Placental epithelial cell (primary cell): ENCODE data around the gene MRPL38. TPM values are rescaled to one million over a fixed set of nuclear protein-coding genes. Genes with fewer than 3 reads are reported as not detected.

Experiments
- total RNA-seq: library from RNA; depleted of rRNA; stranded (reverse); fragments of >200 nt; gene quantifications from 2 replicates; pipeline ENCODE4 v1.2.3, GENCODE V29; 2012

The MRPL38 gene
- total RNA-seq, result 40.0 and 41.0 TPM in 2 replicates

DNA sequence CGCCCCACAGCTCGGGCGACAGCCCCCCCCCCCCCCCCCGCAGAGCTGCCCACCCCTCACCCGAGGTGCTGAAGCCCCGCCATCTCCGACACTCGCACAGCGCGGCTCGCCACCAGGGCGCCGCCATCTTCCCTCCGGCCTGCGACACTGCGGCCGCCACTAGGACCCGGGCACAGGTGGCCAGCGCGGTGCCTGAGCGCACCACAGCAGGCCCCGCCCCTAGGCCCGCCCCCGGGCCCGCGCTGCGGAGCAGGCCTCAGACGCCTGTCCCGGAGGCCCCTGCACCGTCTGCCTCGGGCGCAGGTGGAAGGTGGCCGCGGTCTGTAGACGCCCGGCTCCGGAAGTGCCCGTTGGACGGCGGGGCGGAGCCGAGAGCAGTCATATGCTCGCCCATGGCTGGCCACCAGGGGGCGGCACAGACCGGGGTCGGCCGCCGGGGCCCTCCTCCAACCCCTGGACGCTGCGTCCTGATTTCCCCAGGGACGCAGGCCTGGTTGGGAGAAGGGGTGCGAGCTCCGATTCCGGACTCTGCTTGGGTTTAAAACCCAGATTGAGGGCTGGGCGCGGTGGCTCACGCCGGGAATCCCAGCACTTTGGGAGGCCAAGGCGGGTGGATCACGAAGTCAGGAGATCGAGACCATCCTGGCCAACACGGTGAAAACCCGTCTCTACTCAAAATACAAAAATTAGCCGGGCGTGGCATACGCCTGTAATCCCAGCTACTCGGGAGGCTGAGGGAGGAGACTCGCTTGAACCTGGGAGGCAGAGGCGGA lies at the start of gene MRPL38:
Gene MRPL38 (minus strand): TSS at position 136 of the 773 bp plus-strand sequence. CDS start 9 bp downstream, at position 127.

DNA sequence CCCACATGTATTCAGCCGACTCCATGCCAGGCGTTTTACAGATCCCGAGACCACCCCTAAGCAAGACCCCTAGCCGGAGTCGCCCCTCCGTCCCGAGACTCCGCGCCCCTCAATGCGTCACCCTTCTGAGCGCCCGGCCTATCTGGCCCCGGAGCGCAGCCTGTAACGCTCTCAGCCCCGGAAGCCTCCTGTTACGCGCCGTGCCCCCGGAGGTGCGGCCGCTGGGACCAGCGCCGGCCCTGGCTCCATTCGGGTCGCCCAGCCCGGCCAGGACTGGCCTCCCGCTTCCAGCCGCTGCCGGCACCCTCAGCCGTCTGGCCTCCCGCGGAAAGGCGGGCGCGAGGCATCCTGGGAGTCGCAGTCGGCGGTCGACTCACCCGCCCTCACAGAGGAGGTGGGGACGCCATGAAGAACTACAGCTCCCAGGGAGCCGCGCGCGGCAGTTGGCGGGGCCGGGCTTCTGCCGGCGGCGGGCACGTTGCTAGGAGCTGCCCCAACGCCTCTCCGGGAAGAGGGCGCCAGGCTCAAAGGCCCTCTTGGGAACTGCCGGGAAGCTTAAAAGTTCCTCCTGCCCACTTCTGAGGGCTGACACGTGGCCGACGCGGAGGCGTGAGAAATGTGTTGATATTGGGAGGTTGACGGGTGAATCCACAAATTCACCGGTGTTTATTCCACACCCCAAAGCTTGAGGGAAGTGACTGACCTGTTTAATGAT lies 36.2 kb upstream of the MRPL38 start, which contains the start of gene FBF1:
Gene FBF1 (minus strand): TSS at position 316 of the 715 bp plus-strand sequence. CDS start 2,893 bp downstream, outside the sequence.

DNA sequence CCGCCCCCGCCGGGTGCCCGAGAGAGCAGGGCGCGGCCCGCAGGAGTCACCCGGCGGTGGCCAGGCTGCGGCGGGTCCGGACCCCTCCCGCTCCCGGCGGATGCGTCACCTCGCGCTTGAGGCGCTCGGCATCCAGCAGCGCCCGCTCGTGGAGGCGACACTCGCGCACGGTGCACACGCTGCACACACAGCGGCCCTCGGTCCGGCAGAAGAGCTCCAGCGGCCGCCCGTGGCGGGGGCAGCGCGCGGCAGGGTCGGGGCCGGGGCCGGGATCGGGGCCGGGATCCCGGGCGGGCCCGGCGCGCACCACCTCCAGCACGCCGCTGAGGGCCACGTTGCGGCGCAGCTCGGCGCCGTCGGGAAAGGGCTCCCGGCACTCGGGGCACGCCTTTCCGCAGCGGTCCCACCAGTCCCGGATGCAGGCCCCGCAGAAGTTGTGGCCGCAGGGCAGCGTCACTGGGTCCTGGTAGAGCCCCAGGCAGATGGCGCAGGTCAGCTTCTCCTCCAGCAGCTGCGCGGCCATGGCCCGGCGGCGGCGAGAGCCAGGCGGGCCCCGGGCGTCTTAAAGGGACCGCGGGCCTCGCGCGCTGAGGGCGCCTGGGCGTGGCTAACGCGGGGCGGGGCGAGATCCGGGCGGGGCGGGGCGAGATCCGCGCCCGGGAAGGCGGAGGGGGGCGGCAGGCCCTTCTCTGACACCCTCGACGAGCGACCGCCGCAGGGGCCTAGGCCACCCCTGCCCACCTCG lies 8.1 kb downstream of the MRPL38 start, which contains the start of gene TRIM65:
Gene TRIM65 (minus strand): TSS at position 537 of the 745 bp plus-strand sequence. CDS start 14 bp downstream, at position 523.

DNA sequence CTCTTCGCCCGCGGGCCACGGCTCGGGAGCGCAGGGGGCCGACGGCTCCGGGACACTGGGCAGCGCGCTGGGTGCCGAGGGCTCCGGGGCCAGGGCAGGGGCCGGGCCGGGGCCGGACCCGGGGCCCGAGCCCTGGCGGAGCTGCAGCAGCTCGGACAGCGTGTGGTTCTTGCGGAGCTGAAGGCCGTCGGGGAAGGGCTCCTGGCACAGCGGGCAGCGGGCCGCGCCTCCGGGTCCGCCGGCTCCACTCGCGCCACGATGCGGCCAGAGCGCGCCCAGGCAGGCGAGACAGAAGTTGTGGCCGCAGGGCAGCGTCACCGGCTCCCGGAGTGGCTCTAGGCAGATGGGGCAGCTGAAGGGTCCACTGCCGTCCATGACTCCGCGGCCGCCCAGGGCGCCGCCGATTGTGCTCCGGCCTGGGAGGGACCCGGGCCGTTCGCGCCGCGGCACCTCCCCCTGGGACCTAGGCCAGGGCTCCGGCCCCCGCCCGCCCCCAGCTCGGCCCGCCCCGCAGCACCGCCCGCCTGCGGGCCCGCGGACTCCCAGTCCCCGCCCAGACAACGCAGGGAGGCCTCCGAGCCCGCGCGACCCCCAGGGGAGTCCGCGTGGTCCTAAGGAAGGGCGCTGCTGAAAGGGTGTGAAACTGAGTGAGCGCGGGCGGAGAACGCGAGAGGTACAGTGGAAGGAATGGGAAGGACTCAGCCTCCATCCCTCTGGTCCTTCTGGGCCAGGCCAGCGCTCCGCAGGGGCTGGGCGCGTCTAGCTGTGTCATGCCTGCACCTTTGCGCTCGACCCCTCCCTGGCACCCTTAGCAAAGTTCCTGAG lies 26.3 kb downstream of the MRPL38 start, which contains the start of gene TRIM47:
Gene TRIM47 (minus strand): TSS at position 408 of the 825 bp plus-strand sequence. CDS start 33 bp downstream, at position 375.

DNA sequence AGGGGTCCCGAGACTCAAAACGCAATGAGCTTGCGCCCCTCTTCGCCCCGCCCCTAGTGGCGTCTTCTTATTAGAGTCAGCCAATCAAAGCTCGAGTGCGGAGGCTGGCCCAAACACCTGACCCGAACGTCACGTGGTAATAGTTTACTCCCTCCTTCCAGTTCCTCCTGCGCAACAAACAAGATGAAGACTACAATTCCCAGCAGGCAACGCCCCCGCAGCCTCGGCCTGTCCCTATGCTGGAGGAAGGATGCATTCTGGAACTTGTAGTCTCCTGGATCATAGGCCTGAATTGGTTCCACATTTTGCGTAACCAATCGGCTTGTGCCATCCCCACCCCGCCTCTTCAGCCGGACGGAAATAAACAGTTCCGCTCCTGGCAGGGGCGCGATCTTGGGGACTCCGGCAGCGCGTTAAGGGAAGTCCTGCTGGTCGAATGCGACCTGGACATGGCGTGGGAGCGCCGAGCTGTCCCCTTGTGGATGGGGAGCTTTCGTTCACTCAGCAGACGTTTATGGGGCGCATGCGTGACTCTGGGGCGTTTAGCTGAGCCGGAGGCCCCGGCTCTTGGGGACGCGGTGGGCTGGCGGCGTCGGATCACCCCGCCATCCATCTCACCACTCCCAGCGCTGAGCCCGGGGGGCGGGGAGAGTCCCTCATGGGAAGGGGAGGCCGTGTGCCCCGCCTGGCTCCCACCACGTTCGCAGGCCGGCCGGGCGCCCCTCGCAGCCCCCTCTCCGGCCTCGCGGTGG lies 49.2 kb downstream of the MRPL38 start, which contains the start of gene WBP2:
Gene WBP2 (minus strand): TSS at position 26 of the 752 bp plus-strand sequence. CDS start 38 bp downstream, outside the sequence.

Other genes with a start within 250 kb of the MRPL38 start
- 33.6 and 50.6 TPM in 2 replicates for gene RECQL5, start 237.7 kb downstream of the MRPL38 start, total RNA-seq
- 45.7 and 64.0 TPM in 2 replicates for gene SAP30BP, start 237.5 kb downstream of the MRPL38 start, total RNA-seq
- 30.2 and 274 TPM in 2 replicates for gene ITGB4, start 183.4 kb downstream of the MRPL38 start, total RNA-seq
- 66.3 and 77.0 TPM in 2 replicates for gene GALK1, start 139.7 kb downstream of the MRPL38 start, total RNA-seq
- gene UNK, start 120.1 kb downstream of the MRPL38 start, total RNA-seq, result 21.2 and 22.8 TPM in 2 replicates
- gene UNC13D, start 60.5 kb downstream of the MRPL38 start, total RNA-seq, result 204 and 275 TPM in 2 replicates
- 28.1 and 30.2 TPM in 2 replicates for gene WBP2, start 49.5 kb downstream of the MRPL38 start, total RNA-seq
- 16.7 and 25.9 TPM in 2 replicates for gene TRIM47, start 26.3 kb downstream of the MRPL38 start, total RNA-seq
- gene TRIM65, start 7.9 kb downstream of the MRPL38 start, total RNA-seq, result 19.4 and 21.2 TPM in 2 replicates
- gene FBF1, start 36.2 kb upstream of the MRPL38 start, total RNA-seq, result 7.3 and 28.7 TPM in 2 replicates
- gene ACOX1, start 74.3 kb upstream of the MRPL38 start, total RNA-seq, result 147 TPM in 2 replicates
- 48.4 and 78.5 TPM in 2 replicates for gene TEN1, start 74.4 kb upstream of the MRPL38 start, total RNA-seq
- 4.7 and 4.8 TPM in 2 replicates for gene CDK3, start 96.0 kb upstream of the MRPL38 start, total RNA-seq
- 9.4 and 33.3 TPM in 2 replicates for gene EVPL, start 122.4 kb upstream of the MRPL38 start, total RNA-seq
- gene SRP68, start 167.6 kb upstream of the MRPL38 start, total RNA-seq, result 31.8 and 32.3 TPM in 2 replicates
- gene GALR2, start 169.9 kb upstream of the MRPL38 start, total RNA-seq, result 0.22 TPM in 1 of 2 replicates, not detected in the other
- gene ZACN, start 174.3 kb upstream of the MRPL38 start, total RNA-seq, result under 0.01 TPM in 1 of 2 replicates, not detected in the other
- gene EXOC7, start 198.9 kb upstream of the MRPL38 start, total RNA-seq, result 99.7 and 118 TPM in 2 replicates
- gene FOXJ1, start 236.4 kb upstream of the MRPL38 start, total RNA-seq, result 0.22 TPM in 1 of 2 replicates, not detected in the other